ENCODE results near the gene IFNA6. TPM values are rescaled to one million over a fixed set of nuclear protein-coding genes. Genes with fewer than 3 reads are reported as not detected.

The IFNA6 gene
- total and polyA plus RNA-seq, 2 of the 8 experiments (the other 6 are each of a cell fraction or from before 2014, with no cell fraction given) = not detected

DNA sequence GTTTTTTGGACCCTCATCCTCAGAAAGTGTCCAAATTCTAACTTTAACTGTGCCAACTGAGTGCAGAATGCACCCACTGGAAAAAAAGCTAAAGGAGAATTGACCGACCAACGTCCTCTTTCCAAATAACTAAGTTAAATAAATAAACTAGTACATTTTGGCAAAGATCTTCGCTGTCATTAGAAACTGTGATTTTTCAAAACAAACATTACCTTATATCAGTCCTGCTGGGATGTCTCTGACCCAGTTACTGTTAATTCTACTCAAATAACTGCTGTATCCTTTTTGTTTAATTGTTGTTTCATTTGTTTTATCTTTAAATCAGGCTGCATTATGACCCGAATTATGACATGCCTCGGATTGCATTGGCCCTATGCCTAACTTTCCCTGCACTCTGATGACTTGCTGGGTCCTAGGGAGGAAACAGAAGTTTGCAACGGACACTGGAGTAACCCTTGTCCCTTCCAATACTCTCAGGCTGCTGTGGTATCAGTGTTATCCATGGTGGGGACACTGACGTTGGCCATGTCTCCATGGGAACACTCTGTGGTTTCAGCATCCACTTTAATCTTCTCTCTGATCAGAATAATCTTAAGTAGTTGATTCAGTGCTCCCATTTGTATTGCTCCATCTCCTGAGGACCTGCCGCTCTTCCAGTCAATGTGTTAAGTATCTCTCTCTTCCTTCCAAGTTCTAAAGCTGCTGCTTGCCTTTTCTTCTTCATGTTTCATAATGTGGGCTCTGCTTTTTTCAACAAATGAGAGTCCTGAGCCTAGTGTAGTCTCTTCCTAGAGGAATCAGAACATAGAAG lies 34.5 kb downstream of the IFNA6 start (continued):
- TF ChIP-seq TCF12 (IDR thresholded peaks at IDR 0.05; ENCODE audit: low read depth, low read length) = no peak
- no peak for TF ChIP-seq BACH1 (IDR thresholded peaks at IDR 0.05; ENCODE audit: low read length)
- no peak for TF ChIP-seq CEBPB (IDR thresholded peaks at IDR 0.05; ENCODE audit: low read depth, low read length)
- no peak for TF ChIP-seq CREB1 (IDR thresholded peaks at IDR 0.05)
- no peak for TF ChIP-seq TBP (IDR thresholded peaks at IDR 0.05; ENCODE audit: low read depth, low read length)
- TF ChIP-seq, protein P1, sequence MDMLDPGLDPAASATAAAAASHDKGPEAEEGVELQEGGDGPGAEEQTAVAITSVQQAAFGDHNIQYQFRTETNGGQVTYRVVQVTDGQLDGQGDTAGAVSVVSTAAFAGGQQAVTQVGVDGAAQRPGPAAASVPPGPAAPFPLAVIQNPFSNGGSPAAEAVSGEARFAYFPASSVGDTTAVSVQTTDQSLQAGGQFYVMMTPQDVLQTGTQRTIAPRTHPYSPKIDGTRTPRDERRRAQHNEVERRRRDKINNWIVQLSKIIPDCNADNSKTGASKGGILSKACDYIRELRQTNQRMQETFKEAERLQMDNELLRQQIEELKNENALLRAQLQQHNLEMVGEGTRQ (IDR thresholded peaks at IDR 0.05; ENCODE audit: low read length) = no peak
- no peak for TF ChIP-seq YY1 (IDR thresholded peaks at IDR 0.05; ENCODE audit: low read depth, low read length)
- no peak for TF ChIP-seq JUND (IDR thresholded peaks at IDR 0.05; ENCODE audit: low read length)
- no peak for TF ChIP-seq KDM1A (IDR thresholded peaks at IDR 0.05; ENCODE audit: borderline replicate concordance, low read length)
- no peak for TF ChIP-seq RXRA (IDR thresholded peaks at IDR 0.05; ENCODE audit: insufficient read depth, low read depth, low read length)

Measured in H1 (cell line).